WI38 (cell line): ENCODE data around the gene DPP8.
A peak's percentile ranks its signal among the peaks of the same experiment; 100 is the strongest.

ENCODE experiments used
- H3K4me3 ChIP-seq: 2 replicates; pipeline ENCODE4 v1.5.1; 2011; ENCODE audit warnings: low read depth, mild to moderate bottlenecking, control low read depth, low read length
- TF ChIP-seq, protein P1 (sequence below): IDR thresholded peaks from 2 replicates; pipeline ENCODE4 v1.5.1; 2012; ENCODE audit warnings: low read depth, mild to moderate bottlenecking, control low read depth, low read length

DPP8 gene

DNA sequence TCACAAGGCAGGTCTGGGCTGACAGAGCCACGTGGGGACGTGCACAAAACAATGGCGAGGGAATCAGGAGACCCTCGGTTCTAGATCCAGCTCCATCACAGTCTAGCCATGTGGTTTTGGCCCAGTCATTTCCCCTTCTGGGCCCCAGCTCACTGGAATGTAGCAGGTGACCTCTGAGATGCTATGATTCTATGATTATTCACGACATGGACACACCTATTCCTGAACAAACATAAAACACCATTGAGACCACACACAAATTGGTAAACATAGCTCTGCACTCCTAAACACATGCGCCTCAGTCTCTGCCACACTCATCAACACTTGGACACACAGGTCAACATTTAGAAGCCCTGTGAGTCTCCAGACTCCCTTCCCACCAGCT, 103.7 kb downstream of the DPP8 start:
- TF ChIP-seq, protein P1, sequence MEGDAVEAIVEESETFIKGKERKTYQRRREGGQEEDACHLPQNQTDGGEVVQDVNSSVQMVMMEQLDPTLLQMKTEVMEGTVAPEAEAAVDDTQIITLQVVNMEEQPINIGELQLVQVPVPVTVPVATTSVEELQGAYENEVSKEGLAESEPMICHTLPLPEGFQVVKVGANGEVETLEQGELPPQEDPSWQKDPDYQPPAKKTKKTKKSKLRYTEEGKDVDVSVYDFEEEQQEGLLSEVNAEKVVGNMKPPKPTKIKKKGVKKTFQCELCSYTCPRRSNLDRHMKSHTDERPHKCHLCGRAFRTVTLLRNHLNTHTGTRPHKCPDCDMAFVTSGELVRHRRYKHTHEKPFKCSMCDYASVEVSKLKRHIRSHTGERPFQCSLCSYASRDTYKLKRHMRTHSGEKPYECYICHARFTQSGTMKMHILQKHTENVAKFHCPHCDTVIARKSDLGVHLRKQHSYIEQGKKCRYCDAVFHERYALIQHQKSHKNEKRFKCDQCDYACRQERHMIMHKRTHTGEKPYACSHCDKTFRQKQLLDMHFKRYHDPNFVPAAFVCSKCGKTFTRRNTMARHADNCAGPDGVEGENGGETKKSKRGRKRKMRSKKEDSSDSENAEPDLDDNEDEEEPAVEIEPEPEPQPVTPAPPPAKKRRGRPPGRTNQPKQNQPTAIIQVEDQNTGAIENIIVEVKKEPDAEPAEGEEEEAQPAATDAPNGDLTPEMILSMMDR, result no peak
- no peak overlapping the region for H3K4me3 ChIP-seq

DNA sequence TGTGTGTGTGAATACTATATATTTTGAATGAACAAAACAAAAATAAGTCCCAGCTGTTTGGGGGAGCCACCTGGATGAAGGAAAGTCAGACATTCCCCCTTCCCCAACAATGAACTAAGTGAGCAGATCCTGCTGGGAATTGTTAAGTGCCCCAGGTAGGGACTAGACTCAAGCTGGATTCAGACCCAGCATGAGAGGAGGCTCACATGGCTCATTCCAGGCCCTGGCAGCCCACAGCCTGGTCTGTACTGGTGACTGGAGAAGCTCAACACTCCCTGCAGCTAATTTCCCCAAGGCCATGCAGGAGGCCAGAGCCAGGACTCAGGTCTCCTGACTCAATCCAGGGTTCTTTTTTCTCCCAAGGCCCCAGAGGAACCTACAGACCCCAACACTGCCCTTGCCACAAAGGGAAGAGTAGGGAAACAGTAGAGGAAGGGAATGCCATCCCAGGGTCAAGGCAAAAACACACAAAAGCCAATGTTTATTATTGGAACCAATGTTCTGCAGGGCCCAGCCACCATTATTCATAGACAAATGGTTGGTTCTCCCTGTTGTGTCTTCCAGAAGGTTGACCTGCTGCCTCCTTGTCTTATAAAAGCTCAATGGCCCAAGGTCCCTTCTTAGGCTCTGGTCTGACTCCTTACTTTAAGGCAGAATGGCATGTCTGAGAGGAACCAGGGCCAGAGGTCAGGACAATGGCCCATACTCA, 104.3 kb downstream of the DPP8 start:
- no peak overlapping the region for H3K4me3 ChIP-seq
- TF ChIP-seq, protein P1, result no peak

DNA sequence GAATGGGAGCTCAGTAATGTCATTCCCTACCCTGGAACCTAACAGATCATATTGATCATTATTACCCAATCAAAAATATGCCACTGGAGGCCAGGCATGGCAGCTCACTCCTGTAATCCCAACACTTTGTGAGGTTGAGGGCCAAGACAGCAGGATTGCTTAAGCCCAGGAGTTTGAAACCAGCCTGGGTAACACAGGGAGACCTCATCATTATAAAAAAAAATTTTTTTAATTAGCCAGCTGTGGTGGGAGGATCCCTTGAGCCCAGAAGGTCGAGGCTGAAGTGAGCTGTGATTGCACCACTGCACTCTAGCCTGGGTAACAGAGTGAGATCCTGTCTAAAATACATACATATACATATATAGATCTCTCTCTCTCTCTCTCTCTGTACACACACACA, 104.9 kb downstream of the DPP8 start:
- H3K4me3 ChIP-seq, result no peak overlapping the region
- TF ChIP-seq, protein P1, result no peak

DNA sequence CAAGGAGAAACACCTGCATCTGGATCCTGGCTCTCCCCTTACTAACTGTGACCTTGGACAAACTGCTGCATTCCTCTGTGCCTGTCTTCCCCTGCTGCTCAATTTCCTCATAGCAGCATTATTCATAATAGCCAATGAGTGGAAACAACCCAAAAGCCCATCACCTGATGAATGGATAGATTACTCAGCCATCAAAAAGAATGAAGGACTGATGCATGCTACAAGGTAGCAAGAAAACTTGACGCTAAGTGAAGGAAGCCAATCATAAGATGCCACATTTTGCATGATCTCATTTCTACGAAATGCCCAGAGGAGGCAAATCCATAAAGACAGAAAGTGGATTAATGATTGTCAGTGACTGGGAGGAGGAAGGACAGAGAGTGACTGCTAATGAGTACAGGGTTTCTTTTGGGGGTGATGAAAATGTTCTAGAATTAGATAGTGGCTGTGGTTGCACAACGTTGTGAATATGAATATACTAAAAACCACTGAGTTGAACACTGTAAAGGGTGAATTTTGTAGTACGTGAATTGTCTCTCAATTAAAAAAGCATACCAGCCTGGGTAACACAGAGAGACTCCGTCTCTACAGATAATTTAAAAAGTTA, 105.9 kb downstream of the DPP8 start:
- TF ChIP-seq, protein P1, result no peak
- H3K4me3 ChIP-seq, result no peak overlapping the region

DNA sequence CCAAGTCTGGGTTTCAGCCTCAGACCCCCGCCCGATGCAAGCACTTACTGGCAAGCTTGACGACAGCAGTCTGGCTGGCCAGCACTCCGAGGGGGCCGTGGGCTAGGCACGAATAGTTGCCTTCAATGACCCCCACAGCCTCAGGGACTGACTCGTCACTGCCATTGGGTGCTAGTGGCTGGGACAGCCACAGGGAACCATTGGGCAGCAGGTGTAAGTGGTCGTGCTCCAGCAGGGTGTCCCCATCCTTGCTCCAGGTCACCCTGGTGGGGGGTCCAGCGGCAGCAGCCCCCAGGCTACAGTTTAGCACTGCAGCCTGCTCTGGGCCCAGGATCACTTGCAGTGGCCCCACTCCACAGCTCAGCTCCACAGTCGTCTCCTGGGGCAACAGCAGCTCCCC, 106.5 kb downstream of the DPP8 start:
- no peak overlapping the region for H3K4me3 ChIP-seq
- TF ChIP-seq, protein P1, result no peak

DNA sequence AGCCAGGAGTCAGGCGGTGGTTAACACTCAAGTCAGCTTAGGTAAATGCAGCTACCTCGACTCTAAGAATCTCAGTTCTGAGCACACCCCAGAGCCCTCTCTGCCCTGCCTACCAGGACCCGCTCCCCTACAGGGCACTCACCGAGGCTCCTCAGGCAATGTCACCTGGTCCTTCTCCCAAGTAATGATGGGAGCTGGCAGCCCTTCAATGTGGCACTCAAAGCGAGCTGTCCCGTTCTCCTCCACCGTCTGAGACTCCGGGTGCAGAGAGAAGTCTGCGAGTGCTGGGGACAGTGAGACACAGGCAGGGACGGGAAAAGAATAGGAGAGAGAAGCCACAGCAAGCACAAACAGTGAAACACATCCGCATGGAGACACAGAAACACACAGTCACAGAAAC, 107.5 kb downstream of the DPP8 start:
- TF ChIP-seq, protein P1, result no peak
- H3K4me3 ChIP-seq, result no peak overlapping the region

DNA sequence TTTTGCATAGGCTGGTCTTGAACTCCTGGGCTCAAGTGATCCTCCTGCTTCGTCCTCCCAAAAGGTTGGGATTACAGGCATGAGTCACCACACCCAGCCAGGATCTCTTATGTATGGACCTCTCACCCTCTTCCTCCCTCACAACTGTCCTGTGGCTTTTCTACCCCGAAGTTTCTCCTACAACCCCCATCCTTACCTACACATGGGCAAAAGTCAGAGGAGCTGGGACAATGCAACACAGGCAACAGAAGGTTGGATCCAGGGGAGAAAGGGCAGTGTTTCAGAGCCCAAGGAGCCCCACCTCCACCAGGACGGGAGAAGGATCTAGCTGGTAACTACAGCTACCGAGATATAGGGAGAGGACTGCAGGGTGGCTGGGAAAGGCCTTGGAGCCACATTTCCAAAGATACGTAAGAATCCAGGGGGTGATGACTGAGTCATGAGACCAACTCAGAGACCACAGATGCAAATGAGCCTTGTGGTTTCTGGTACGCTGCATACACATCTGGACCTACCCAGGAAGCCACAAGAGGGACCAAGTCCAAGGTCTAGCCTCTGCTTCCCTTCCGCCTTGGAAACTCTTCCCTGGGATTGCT, 108.4 kb downstream of the DPP8 start:
- H3K4me3 ChIP-seq, result 0 out of 2 replicates have a peak overlapping the region, but pooled peaks have one; percentile 8
- TF ChIP-seq, protein P1, result no peak
